Measurements from ENCODE around the gene PSAPL1.

The PSAPL1 gene

DNA sequence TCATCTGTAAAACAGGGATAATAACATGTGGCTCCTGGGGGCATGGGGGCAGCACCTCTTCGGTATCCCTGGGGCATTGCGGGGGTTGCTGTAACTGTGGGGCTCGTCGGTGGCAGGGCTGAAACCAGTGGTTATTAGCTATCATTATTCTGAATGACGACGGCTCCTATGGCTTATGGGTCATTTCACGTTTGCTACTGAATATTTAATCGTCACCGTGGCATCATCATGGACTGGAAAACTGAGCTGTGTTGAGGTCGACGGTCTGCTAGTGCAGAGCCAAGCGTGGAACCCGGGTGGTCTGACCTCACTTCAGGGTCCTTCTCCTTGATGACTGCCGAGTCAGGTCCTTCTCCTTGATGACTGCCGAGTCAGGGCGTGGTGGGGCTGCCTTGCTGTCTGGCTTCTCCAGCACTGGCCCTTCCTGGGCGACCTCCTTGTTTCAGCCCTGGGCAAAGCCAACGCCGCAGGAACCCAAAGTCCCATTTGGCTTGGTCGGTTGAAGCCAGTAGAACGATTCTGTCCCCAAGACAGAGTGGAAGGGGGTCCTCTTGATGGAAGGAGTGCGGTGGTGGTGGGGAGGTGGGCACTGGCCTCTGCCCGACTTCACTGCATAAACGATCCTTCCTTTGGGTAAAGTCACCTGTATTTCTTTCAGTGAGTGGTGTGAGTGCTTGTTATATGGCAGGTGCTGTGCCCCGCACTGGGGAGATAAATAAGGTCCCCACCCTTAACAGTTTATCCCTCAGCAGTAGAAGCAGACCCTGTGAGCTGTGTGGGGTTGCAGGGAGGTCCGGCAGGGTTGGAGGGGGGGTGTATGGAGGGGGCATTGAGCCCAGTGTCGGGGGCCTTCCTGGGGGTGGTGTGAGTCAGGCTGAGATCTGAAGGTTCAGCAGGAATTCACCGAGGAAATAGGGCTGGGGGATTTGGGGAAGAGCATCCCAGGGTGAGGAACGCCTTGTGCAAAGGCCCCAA is 40.8 kb downstream of the PSAPL1 start:
- DNase-seq: no peak

DNA sequence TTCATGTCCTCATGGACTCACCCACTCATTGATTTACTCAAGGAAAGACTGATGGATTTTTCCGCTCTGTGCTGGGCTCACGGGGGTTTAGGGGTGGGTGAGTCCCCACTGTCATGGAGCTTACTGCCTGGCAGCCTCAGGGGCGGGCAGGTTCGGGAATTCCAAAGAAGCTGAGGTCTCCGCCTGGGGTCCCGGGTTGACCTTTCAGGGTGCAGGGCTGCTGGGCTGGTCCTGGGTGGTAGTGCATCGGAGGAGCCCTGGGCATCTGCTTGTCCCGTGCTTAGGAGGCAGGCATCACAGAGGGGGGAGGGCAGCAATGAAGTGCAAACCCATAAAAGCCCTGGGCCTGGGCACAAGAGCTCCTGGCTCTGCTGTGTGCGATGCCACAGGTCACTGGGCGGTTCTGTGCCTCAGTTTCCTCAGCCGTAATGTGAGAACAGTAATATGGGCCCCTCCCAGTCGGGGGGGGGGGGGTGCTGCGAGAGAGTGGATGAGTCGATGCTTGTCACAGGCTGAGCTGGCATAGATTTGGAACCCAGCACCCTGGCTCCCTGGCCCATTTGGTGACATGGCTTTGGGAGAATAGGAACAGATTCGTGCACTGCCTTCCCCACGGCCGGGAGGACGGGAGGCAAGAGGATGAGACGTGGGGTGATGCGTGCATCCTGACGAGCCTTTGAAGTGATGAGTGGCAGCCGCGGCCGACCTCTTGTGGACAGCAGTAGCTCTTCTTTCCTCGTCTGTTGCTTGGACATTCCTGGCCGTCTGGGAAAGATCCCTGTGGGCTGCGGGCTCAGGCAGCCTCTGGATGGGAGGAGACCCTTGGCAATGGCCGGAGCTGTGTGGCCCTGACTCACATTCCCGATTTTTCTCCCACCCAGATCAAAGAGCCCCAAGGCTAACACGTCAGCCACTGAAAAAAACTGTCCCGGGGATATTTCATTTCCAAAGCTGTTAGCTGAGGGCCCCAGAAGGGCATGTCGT is 42.0 kb downstream of the PSAPL1 start:
- no peak for DNase-seq

DNA sequence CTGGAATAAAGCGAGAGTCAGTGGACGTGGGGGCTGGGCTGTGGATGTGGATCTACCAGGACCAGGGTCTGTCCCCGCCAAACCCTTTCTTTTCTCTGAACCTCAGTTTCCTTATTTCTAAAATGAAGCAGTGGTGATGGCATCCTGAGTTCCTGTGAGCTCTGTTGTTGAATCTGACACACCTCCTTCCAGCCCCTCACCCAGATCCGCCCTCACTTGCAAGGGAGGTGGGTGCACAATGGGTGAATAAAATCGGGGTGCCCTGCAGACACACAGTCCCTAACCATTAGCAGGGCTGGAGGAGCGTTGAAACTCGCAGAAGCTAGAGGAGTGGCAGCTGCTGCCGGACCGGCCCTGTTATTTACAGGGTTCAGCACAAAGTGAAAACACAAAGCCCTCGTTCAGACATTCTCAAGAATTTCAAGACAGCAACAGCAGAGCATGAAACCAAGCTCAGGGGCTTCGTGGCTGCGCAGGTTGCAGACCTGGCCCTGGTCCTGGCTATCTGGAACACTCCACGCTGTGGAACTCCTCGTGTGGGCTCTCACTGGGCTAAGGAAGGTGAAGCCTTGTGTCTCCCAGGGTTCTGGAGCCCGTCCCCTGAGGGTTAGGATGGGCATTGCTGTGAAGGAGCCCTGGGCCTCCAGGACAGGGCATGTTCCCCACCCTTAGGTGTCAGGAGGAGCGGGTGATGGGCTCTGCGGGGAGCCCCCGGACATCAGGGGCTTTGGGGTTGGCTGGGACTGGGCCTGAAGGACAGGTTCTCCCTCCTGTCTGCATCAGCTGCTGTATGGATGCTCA is 42.9 kb downstream of the PSAPL1 start:
- no peak for DNase-seq

DNA sequence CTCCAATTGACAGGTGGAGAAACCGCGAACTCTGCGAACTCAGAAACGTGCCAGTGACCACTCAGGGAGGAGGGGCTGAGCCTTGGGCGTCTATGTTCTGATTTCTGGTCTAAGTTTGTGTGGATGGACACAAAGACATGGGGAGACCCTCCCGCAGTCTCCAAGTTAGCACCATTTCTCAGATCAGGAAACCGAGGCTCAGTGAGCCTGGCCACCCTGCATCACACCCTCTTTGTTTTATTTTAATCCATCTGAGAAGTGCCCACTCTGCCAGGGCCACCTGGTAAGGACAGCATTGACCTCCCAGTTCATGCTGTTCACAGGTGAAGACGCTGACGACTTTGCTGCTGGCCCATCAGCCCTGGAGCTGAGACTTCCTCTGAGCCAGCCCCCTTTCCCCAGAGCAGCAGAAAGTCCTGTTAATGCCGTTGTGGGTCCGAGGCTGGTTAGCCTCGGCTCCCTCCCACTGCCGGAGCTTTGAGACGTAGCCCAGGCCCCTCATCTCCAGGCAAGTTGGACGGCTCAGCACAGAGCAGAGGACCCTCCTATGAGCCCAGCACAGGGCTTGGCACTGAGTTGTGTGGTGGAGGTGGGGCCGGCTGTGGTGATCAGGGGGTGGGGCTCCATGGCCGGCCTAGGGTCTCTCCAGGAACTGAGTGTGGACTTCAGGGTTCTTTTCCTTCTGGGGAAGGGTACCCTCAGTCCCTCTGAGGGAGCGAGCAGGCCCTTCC is 43.7 kb downstream of the PSAPL1 start:
- DNase-seq: no peak

DNA sequence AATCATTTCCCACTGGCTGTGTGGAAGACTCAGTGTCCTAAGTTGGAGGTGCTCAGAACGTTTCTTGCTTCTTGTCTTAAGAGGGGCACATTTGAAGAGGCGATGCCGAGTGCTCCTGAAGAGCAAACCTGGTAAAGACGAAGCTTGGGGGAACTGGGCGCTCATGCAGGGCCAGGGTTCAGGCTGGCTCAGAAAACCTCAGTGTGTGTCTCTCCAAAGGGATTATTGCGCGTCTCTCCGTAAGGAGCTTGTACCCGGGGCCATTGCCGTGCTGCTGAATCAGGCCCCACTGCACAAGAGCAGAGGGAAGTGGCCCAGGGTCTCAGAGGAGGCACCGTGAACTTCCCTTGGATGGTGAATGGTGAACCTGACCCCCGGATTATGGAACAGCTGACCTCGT is 44.4 kb downstream of the PSAPL1 start:
- no peak for DNase-seq

DNA sequence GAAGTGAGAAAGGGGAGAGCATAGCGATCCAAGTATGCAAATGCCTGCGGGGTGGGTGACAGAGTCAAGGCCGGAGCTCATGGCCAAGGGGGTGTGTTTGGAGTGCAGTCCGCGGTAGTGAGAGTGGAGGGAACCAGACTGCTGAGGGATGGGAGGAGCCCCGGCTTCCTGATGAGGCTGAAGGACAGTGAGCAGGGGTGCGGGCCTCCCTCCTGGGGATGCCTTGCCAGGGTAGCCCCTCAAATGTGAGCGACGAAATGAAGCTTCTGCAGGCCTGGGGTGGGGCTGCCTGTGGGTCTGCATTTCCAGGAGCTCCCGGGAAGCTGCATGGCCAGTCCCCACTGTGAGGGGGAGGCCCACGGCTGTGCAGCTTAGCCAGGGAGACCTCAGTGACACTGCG is 45.0 kb downstream of the PSAPL1 start:
- DNase-seq: no peak

DNA sequence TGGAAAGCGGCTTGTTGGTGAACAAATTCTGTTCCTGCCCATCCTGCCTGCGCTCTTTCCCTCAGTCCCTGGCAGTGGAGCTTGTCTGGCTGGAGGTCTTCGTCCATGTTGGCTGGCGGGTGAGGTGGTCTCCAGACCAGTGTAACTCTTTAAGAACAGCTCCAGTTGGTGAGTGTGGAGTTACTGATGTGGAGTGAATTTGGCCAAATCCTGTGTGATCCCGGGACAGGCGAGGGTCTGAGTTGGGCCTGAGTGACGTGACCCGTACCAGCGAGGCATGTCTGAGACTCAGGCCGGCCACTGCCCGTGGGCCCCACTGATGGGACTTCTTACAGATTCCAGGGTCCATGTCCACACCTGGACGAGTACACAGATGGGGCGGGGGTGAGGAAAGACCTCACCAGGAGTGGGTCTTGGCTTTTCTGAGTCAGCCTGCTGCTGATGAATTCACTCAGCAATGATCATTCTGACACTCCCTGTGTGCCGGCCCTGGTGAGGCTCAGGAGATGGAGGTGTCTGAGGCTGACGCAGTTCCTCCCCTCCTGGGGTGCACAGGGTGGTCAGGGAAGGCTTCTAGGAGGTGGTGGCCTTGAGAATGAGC is 45.5 kb downstream of the PSAPL1 start:
- DNase-seq: no peak

DNA sequence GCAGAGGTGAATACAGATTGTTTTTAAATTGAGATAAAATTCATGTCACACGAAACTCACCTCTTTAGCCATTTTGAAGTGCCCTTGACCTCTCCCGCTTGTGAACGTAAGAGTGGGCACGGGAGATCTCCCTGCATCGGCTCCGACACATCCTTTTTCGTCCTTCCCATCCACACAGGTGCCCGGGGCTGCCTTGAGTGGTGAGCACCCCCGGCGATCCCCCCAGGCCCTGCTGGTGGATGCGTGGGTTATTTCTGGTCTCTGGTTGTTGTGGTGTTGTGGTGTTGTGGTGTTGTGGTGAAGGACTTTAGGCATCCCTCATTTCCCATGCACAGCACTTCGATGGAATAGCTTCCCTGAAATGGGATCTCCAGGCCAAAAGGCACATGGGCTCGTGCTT is 46.1 kb downstream of the PSAPL1 start:
- no peak for DNase-seq

DNA sequence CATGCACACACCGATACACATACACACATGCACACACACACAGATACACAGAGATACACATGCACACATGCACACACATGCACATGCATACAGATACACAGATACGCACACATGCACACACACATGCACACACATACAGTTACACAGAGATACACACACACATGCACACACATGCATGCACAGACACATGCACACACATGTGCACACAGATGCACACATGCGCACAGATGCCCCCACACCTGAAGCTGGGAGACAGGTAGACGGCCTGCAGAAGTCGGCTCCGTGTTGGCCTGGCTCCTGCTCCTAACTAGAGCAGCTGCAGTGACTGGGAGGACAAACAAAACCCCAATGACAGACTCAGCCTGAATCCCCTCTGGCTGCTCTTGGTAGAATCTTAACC is 46.8 kb downstream of the PSAPL1 start:
- no peak for DNase-seq

DNA sequence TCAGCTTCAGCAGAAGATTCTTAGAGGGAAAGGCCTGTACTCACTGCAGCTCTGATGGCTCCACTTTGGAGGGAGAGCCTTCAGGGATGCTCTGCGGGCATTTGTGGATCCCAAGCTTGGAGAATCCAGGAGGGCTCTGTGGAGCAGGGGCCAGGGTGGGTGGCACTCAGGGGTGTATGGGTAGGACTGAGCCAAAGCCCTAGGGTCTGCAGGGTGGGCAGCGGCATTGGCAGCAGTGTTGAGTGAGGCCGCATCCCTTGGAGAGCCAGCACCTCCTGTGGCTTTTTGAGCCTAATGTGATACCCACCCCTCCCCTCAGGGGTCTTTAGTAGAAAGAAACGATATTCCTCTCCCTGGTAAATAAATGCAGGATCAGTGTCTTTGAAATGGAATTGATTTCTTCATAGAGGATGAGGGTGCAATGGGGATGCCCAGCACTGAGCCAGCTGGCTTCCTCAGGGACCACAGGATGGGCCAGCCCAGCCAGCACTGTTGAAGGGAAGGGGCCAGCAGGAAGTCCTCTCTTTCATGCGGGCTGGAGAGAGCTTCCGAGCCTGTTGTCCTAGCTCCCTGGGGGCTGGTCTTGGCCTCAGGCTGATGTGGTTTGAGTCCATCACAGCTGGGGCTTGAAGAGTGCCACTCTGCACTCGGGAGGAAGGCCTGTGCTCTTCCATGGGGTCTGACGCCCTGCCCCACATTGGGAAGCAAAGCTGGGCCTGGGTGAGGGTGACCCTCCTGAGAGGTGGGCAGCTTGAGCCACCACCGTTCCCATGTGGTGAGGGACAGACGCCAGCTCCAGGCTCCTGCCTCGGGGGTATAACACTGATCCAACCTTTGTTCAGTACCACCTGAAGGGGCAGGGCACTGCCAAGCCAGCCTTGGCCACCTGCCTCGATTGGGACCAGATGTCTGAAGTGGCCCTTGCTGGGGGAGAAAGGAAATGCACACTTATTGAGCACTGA is 49.5 kb downstream of the PSAPL1 start:
- DNase-seq: no peak

DNA sequence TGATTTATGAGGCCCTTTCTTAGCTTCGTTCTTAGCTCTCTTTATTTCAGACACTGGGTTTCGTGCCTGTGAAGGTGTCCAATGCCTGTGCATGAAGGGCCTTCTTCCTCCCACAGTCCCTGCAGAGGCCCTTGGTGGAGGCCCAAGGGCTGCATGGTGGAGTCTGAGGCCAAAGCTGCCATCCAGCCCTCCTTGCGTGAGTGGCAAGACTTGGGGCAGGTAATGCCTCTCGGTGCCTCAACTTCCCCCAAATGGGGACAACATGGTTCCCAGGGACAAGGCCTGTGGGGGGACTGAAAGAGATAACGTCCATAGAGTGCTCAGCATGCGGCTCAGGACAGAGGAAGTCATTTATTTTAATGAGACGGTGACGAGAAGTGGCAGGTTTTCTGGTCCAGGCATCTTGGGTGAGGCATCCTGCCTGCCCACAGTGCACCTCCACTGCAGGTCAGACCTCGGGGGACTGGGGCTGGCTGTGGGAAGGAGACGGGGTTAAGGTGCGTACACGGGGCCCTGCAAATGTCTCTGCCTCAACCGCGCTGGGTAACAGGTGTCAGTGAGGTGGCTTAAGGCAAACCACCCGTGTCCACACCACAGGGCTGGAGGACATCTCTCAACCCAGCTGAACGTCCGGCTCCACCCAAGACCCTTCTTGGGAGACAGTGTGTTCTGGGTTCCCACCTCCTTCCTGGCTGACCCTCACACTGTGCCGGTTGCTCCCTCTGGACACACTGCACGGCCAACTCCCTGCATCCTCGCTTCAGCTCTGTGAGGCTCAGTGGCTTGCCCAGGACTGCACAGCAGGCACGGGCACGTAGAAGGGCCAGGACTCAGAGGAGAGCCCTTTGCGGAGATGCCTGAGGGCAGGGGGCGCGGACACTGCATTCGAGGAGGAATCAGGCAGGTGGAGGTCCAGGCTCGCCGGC is 50.5 kb downstream of the PSAPL1 start:
- DNase-seq: no peak

DNA sequence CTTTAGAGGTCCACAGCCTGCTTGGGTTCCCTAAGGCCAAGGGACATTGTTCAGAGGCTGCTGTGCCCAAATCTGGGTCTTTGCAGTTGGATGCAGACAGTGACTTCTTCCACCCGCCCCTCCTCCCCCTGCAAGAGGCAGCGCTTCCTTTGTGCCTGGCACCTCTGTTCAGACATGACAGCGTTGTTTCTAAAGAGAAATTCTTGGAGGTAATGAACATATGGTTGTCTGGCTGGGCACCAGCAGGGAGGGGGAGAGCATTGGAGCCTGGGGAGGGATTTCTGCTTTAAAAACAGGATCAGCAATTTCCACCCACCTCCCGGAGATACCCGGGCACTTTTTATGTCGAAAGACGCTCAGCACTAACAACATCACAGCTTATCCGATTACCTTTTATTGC is 51.5 kb downstream of the PSAPL1 start:
- DNase-seq: no peak

DNA sequence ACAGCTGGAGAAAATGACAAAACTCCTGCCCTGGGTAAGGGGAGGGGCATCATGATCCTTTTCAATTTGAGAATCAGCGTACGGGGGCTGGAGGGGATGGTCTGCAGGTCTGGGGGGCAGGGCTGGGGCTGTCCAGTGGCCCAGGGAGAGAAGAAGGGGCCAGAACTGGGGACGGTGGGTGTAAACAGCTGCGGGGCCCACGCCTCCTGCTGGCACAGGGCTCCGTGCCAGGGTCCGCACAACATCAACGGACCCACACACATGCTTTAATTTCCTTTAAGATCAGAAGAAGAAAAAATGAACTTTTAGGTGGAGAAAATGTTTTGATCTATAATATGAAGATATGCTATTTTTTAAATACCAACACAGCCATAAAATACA is 52.1 kb downstream of the PSAPL1 start:
- no peak for DNase-seq

DNA sequence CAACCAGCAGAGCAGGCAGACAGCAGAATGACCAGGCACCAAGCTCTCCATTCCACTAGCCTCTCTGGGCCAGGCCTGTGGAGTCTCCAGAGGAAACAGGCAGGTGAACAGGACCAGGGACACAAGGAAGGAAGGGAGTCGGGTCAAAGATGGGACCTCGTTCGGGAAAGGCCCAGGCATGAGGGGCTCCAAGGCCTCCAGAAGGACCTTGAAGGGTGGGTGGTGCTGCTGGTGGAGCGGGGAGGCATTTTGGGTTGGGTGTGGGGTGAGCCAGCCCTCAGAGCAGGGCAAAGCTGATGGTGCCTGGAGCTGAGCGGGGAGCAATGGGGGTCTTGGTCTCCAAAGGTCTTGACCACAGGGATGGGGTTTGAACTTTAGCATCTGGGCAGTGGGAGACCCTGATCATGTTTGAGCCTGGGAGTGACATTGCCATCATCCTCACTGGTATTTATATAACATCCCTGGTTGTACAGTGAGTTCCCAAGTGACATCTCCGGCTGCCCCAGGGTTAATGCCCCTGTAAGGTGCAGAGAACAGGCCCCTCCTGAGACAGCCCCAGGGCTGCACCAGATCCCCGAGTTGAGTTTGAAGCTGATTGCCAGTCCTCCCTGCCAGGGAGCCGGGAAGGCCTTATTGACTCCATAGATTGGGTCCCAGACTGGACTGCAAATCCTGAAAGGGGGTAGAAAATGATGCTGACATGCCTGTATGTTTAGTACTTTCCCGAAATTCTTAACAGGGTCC is 52.7 kb downstream of the PSAPL1 start:
- DNase-seq: no peak

DNA sequence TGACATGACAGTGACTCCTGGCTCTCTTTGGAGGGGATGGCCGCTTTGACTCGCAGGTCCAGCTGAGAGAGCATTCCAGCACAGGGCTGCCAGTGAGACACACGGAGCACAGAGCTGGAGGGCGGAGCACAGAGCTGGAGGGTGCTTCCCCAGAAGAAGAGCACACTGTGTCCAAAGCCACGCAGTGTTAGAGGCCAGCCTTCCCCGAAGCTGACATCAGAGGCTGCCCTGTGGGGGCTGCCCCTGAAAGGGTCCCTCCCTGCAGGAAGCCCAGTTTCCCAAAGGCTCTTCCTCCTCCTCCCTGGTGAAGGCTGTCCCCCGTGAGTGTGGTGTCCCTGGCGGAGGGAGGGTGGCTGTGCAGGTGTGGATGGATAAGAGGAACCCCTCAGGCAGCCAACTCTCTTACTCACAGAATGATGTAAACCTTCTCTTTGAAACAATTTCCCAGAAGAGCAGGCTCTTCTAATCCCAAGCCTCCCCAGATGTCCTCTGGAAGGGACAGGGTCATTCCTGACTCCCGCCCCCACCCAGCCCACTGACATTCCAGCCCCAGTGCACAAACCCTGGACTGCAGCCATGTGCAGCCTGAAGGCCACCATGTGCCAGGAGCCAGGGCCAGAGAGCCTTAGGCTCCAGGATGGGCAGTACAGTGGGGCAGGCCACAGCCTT is 53.4 kb downstream of the PSAPL1 start:
- DNase-seq: no peak

Measured in NCI-H187 treated with DMSO at 0.1 percent for 48 hours (cell line).